Measurements from ENCODE around the gene TBRG4.

The TBRG4 gene

DNA sequence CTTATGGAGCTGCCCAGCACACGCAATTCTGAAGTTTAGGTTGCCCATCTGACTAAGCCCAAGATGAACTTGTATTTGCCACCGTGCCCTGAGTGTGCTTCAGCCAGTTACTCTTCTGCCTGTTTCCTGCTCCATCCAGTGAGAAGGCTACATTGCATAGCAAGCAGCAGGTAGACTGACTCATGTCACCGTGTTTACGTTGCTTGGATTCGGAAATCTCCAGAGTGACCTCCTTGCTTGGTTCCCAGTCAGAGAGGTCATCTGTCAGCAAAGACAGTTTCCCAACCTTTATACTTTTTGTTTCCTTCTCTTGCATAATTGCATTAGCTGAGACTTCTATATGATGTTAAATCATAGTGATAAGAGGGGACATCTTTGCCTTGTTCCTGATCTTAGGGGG, 53.6 kb downstream of the TBRG4 start:
- H3K79me2 ChIP-seq (ENCODE audit: insufficient read depth, low read depth) = peaks cover 84% of the 10 kb centered on the region

DNA sequence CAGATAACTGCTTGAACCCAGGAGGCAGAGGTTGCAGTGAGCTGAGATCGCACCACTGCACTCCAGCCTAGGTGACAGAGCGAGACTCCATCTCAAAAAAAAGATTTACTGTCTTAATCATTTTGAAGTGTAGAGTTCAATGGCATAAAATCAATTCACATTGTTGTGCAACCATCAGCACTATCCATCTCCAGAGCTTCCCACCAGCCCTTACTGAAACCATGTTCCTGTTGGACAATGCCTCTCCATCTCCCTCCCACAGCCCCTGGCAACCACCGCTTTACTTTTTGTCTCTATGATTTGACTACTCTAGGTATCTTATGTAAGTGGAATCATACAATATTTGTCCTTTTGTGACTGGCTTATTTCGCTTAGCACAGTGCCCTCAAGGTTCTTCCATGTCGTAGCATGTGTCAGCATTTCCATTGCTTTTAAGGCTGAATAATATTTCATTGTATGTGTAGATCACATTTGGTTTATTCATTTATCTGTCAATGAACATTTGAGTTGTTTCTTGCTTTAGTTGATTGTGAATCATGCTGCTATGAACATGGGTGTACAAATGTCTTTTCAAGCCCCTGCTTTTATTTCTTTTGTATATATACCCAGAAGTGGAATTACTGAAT, 55.8 kb downstream of the TBRG4 start:
- Histone ChIP-seq H3K4me2 (no peak overlapping the region), H3K27ac (no peak overlapping the region), H3K79me2 (ENCODE audit: insufficient read depth, low read depth) (peaks cover 63% of the 10 kb centered on the region), H3K4me3 (IDR thresholded peaks at IDR 0.05; ENCODE audit: insufficient read depth, low read depth, low read length) (no peak overlapping the region), H3K4me1 (ENCODE audit: low read depth, poor library complexity, severe bottlenecking) (peaks cover 20% of the 10 kb centered on the region), H3K27me3 (ENCODE audit: insufficient read depth, low read depth) (no peaks in the 10 kb centered on the region), H2AFZ (ENCODE audit: low read depth) (no peak overlapping the region), H3K36me3 (ENCODE audit: insufficient read depth) (no peaks in the 10 kb centered on the region), H4K20me1 (ENCODE audit: insufficient read depth) (no peaks in the 10 kb centered on the region; the same call in 1 of the 2 replicates), H3K9ac (no peak overlapping the region)
- TF ChIP-seq, protein P1, sequence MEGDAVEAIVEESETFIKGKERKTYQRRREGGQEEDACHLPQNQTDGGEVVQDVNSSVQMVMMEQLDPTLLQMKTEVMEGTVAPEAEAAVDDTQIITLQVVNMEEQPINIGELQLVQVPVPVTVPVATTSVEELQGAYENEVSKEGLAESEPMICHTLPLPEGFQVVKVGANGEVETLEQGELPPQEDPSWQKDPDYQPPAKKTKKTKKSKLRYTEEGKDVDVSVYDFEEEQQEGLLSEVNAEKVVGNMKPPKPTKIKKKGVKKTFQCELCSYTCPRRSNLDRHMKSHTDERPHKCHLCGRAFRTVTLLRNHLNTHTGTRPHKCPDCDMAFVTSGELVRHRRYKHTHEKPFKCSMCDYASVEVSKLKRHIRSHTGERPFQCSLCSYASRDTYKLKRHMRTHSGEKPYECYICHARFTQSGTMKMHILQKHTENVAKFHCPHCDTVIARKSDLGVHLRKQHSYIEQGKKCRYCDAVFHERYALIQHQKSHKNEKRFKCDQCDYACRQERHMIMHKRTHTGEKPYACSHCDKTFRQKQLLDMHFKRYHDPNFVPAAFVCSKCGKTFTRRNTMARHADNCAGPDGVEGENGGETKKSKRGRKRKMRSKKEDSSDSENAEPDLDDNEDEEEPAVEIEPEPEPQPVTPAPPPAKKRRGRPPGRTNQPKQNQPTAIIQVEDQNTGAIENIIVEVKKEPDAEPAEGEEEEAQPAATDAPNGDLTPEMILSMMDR (conservative IDR thresholded peaks at IDR 0.05; ENCODE audit: low read depth, low read length) = no peak

More for the DNA sequence above, 53.6 kb downstream of the TBRG4 start:
- Histone ChIP-seq H3K4me3 (IDR thresholded peaks at IDR 0.05; ENCODE audit: insufficient read depth, low read depth, low read length) (no peak overlapping the region), H3K9ac (no peak overlapping the region), H2AFZ (ENCODE audit: low read depth) (no peak overlapping the region), H4K20me1 (ENCODE audit: insufficient read depth) (peaks cover 10% of the 10 kb centered on the region; the same call in 1 of the 2 replicates), H3K27ac (no peak overlapping the region), H3K36me3 (ENCODE audit: insufficient read depth) (no peaks in the 10 kb centered on the region), H3K27me3 (ENCODE audit: insufficient read depth, low read depth) (no peaks in the 10 kb centered on the region), H3K4me2 (no peak overlapping the region), H3K4me1 (ENCODE audit: low read depth, poor library complexity, severe bottlenecking) (peaks cover 40% of the 10 kb centered on the region)
- TF ChIP-seq, protein P1 (conservative IDR thresholded peaks at IDR 0.05; ENCODE audit: low read depth, low read length) = no peak

DNA sequence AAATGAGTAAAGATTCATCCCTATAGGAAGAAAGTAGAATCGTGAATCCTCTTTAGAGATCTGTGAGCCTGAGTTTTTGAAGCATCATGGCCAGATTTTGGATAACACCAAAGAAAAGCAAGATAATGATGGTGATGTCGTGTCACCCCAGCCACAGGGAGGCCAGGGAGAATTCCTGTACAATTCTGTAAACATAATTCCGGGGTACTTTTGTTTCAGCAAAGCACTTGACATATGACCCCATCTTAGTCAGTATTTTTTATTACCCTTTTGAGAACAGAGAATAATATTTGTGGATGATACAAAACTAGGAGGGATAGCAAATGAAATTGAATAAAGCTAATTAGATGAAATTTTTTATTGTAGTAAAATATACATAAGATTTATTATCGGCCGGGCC, 56.5 kb downstream of the TBRG4 start:
- no peaks in the 10 kb centered on the region for H3K27me3 ChIP-seq (ENCODE audit: insufficient read depth, low read depth)
- H3K9ac ChIP-seq = no peak overlapping the region
- no peak overlapping the region for H3K4me3 ChIP-seq (IDR thresholded peaks at IDR 0.05; ENCODE audit: insufficient read depth, low read depth, low read length)
- H3K36me3 ChIP-seq (ENCODE audit: insufficient read depth) = no peaks in the 10 kb centered on the region
- H3K4me1 ChIP-seq (ENCODE audit: low read depth, poor library complexity, severe bottlenecking) = peaks cover 14% of the 10 kb centered on the region
- TF ChIP-seq, protein P1 (conservative IDR thresholded peaks at IDR 0.05; ENCODE audit: low read depth, low read length) = no peak
- H2AFZ ChIP-seq (ENCODE audit: low read depth) = no peak overlapping the region
- H3K79me2 ChIP-seq (ENCODE audit: insufficient read depth, low read depth) = peaks cover 56% of the 10 kb centered on the region
- H3K27ac ChIP-seq = no peak overlapping the region
- no peaks in the 10 kb centered on the region; the same call in 1 of the 2 replicates for H4K20me1 ChIP-seq (ENCODE audit: insufficient read depth)
- H3K4me2 ChIP-seq = no peak overlapping the region

DNA sequence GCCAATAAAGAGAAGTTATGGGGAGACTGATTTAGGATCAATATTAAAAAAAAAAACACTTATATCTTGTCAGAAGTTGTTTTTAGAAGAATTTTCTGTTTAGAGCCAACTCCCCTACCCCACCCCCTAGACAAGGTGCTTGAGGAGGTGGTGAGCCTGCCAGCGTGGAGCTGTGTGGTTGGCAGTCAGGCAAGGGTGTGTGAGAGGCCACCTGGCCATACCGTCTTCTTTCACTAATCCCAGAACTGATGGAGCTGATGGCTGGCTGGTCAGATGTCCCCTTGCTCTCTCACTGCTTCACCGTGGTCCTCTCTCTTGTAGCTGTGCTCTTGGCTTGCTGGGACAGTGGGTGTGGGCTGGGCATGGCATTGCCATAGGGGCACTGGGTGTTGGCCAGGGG, 57.1 kb downstream of the TBRG4 start:
- Histone ChIP-seq H3K4me2 (no peak overlapping the region), H4K20me1 (ENCODE audit: insufficient read depth) (no peaks in the 10 kb centered on the region; the same call in none of the 2 replicates), H3K79me2 (ENCODE audit: insufficient read depth, low read depth) (peaks cover 51% of the 10 kb centered on the region), H3K36me3 (ENCODE audit: insufficient read depth) (no peaks in the 10 kb centered on the region), H3K27ac (no peak overlapping the region), H3K9ac (no peak overlapping the region), H3K27me3 (ENCODE audit: insufficient read depth, low read depth) (no peaks in the 10 kb centered on the region), H3K4me3 (IDR thresholded peaks at IDR 0.05; ENCODE audit: insufficient read depth, low read depth, low read length) (no peak overlapping the region), H3K4me1 (ENCODE audit: low read depth, poor library complexity, severe bottlenecking) (peaks cover 10% of the 10 kb centered on the region), H2AFZ (ENCODE audit: low read depth) (no peak overlapping the region)
- TF ChIP-seq, protein P1 (conservative IDR thresholded peaks at IDR 0.05; ENCODE audit: low read depth, low read length) = no peak
